Measurements from ENCODE around the gene PTGES2.
"Not testable (repeated sequence)": the region's sequence is repeated elsewhere in the genome, so short reads cannot be mapped to it uniquely, and the experiment has no call there.

The PTGES2 gene

GRCh38 chr9:128120741-128121465 lies 6.6 kb downstream of the PTGES2 start:
- no peak for DNase-seq (ENCODE audit: low read depth in 1 of 2, low spot score in 1 of 2)

- DNase-seq (ENCODE audit: low read depth in 1 of 2, low spot score in 1 of 2) = no peak
Measured at GRCh38 chr9:128120061-128120740, 7.3 kb downstream of the PTGES2 start.

GRCh38 chr9:128118971-128119665 lies 8.4 kb downstream of the PTGES2 start:
- no peak for DNase-seq (ENCODE audit: low read depth in 1 of 2, low spot score in 1 of 2)

GRCh38 chr9:128118472-128118857 lies 9.1 kb downstream of the PTGES2 start:
- DNase-seq (ENCODE audit: low read depth in 1 of 2, low spot score in 1 of 2) = no peak

GRCh38 chr9:128117613-128118471 lies 9.7 kb downstream of the PTGES2 start:
- peak; percentile 94 to 99 for DNase-seq (ENCODE audit: low read depth in 1 of 2, low spot score in 1 of 2)

GRCh38 chr9:128116104-128117083 lies 11.1 kb downstream of the PTGES2 start:
- no peak for DNase-seq (ENCODE audit: low read depth in 1 of 2, low spot score in 1 of 2)

- no peak for DNase-seq (ENCODE audit: low read depth in 1 of 2, low spot score in 1 of 2)
Measured at GRCh38 chr9:128115187-128116103, 12.1 kb downstream of the PTGES2 start.

- no peak for DNase-seq (ENCODE audit: low read depth in 1 of 2, low spot score in 1 of 2)
Measured at GRCh38 chr9:128114326-128115186, 13.0 kb downstream of the PTGES2 start.

- no peak for DNase-seq (ENCODE audit: low read depth in 1 of 2, low spot score in 1 of 2)
Measured at GRCh38 chr9:128113526-128114325, 13.8 kb downstream of the PTGES2 start.

GRCh38 chr9:128111726-128112125 lies 15.8 kb downstream of the PTGES2 start:
- DNase-seq (ENCODE audit: low read depth in 1 of 2, low spot score in 1 of 2) = not testable (repeated sequence)

GRCh38 chr9:128109050-128109709 lies 18.3 kb downstream of the PTGES2 start:
- no peak for DNase-seq (ENCODE audit: low read depth in 1 of 2, low spot score in 1 of 2)

GRCh38 chr9:128108269-128109049 lies 19.1 kb downstream of the PTGES2 start:
- no peak for DNase-seq (ENCODE audit: low read depth in 1 of 2, low spot score in 1 of 2)

GRCh38 chr9:128107468-128108268 lies 19.9 kb downstream of the PTGES2 start:
- no peak for DNase-seq (ENCODE audit: low read depth in 1 of 2, low spot score in 1 of 2)

GRCh38 chr9:128106940-128107467 lies 20.5 kb downstream of the PTGES2 start:
- DNase-seq (ENCODE audit: low read depth in 1 of 2, low spot score in 1 of 2) = no peak
